Type B pancreatic cell (in vitro differentiated cells): ENCODE measurements around the gene PDE4B. TPM values are rescaled to one million over a fixed set of nuclear protein-coding genes. Genes with fewer than 3 reads are reported as not detected.

Source experiments
- DNase-seq: peaks from one replicate; pipeline ENCODE4 v3.0.0; 2021; ENCODE audit warnings: mixed read lengths; ENCODE audit not compliant: unreplicated experiment; ENCODE audit errors: extremely low spot score
- H3K27ac Mint-ChIP-seq: 2 replicates; pipeline ENCODE4 v1.8.0; 2021; ENCODE audit warnings: mild to moderate bottlenecking, mixed read lengths
- H3K27me3 Mint-ChIP-seq: 2 replicates; pipeline ENCODE4 v1.8.0; 2021; ENCODE audit warnings: mixed read lengths
- H3K36me3 Mint-ChIP-seq: 2 replicates; pipeline ENCODE4 v1.8.0; 2021; ENCODE audit warnings: mixed read lengths
- H3K4me1 Mint-ChIP-seq: one replicate; pipeline ENCODE4 v1.8.0; 2021; ENCODE audit warnings: mixed read lengths; ENCODE audit not compliant: unreplicated experiment
- H3K4me3 Mint-ChIP-seq: 2 replicates; pipeline ENCODE4 v1.8.0; 2021; ENCODE audit warnings: mild to moderate bottlenecking, mixed read lengths
- H3K9me3 Mint-ChIP-seq: 2 replicates; pipeline ENCODE4 v1.8.0; 2021; ENCODE audit warnings: mixed read lengths
- total RNA-seq: library from RNA; stranded (reverse); gene quantifications from 2 replicates; pipeline ENCODE4 v1.2.1, GENCODE V29; 2021; ENCODE audit warnings: low replicate concordance
- TF ChIP-seq, protein P1 (sequence below): fragments of 200-600 bp; sonication (generic); conservative IDR thresholded peaks from 2 replicates; pipeline ENCODE4 v1.5.0; 2021; ENCODE audit warnings: antibody characterized with exemption, mild to moderate bottlenecking

Gene PDE4B
- total RNA-seq, 1 donor from 2014 or later: 4.7 TPM

DNA sequence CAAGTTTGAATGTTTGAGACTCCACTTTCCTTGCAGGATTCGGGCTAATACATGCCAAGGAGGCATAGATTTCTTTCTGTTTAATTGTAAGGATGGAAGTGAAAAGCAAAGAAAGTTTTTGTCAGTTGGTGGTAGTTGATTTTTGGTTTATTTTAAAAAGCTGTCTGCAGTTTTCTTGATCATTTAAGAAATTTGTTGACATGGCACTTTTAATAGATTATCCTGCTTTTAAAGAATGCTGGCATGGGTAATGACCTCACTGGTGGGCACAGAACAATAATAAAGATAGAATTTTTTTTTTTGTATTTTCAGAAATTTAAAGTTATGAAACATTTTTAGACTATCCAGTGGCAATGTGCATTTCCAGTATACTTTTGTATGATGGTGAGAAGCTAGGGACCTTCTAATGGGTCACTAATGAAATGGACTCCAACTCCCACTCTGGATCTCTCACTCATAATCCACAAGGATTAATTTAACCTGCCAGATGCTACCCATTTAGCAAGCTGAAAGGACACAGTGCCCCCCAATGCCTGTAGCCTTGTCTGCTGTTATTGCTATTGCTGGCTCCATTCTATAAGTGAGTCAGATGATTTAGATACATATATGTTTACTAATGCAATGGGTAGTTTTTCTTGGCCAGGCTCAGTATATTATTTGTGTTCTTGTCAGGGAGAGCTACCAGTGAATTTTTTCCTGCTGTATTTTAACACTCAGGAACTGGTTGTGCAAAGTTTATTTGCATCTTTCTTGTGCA, 551.1 kb downstream of the PDE4B start:
- Mint-ChIP-seq H3K27me3 (no peaks in the 10 kb centered on the region), H3K4me1 (peaks cover 5% of the 10 kb centered on the region), H3K27ac (no peak overlapping the region), H3K4me3 (no peak overlapping the region), H3K9me3 (peaks cover 7% of the 10 kb centered on the region), H3K36me3 (no peaks in the 10 kb centered on the region)
- no peak for DNase-seq
- TF ChIP-seq, protein P1, sequence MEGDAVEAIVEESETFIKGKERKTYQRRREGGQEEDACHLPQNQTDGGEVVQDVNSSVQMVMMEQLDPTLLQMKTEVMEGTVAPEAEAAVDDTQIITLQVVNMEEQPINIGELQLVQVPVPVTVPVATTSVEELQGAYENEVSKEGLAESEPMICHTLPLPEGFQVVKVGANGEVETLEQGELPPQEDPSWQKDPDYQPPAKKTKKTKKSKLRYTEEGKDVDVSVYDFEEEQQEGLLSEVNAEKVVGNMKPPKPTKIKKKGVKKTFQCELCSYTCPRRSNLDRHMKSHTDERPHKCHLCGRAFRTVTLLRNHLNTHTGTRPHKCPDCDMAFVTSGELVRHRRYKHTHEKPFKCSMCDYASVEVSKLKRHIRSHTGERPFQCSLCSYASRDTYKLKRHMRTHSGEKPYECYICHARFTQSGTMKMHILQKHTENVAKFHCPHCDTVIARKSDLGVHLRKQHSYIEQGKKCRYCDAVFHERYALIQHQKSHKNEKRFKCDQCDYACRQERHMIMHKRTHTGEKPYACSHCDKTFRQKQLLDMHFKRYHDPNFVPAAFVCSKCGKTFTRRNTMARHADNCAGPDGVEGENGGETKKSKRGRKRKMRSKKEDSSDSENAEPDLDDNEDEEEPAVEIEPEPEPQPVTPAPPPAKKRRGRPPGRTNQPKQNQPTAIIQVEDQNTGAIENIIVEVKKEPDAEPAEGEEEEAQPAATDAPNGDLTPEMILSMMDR: no peak

DNA sequence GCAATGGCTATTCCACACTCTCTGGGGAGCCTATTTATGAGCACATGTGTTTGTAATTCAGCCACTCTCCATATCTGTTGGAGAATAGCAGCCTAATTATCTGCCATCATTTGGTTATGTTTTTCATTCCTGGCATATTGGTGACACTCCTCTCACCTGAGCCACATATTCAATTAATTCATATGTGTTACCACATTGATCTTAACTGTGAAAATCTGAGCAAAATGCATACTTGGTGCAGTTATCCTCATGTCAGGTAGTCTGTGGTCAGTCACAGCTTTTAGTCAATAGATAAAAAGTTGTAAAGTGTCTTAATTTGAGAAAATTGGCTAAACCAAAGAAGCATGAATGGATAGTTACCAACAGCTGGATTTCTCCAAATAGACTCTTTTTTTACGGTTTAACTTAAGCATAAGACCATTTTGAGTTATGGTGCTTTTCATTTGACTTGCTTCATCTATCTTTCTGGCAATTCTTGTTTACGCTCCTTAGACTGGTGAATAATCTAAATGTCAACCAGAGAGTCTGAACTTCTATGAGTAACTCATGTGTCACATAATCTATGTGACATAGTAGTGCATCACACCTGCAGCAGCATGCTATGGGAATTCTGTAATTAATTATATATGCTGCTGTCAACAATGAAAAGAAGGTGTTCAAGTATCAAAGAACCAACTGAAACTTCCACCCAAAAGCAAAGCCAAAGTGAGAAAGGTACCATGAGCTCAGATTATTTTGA, 553.5 kb downstream of the PDE4B start:
- H3K27me3 Mint-ChIP-seq: peaks cover 4% of the 10 kb centered on the region
- DNase-seq: no peak
- TF ChIP-seq, protein P1: no peak
- H3K4me3 Mint-ChIP-seq: no peak overlapping the region
- H3K36me3 Mint-ChIP-seq: no peaks in the 10 kb centered on the region
- H3K9me3 Mint-ChIP-seq: peaks cover 7% of the 10 kb centered on the region
- peaks cover 5% of the 10 kb centered on the region for H3K4me1 Mint-ChIP-seq
- H3K27ac Mint-ChIP-seq: no peak overlapping the region

DNA sequence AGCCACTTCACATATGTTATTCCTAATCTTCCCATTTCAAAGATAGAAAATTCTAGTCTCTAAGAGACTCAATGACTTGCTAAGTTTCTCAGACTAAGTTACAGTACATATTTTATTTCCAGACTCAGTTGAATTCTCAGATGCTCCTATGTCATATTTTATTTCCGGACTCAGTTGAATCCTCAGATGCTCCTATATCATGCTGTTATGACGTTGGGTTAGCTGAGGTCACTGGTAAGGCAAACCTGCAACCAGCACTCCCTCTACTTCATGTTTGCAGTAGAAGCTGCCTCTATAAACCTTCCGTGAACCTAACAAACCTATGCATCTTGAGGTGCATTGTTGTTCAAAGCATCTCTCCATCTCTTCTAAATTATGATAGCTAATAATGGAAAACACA, 554.2 kb downstream of the PDE4B start:
- H3K27ac Mint-ChIP-seq: no peak overlapping the region
- TF ChIP-seq, protein P1: no peak
- peaks cover 5% of the 10 kb centered on the region for H3K4me1 Mint-ChIP-seq
- no peak overlapping the region for H3K4me3 Mint-ChIP-seq
- no peak for DNase-seq
- no peaks in the 10 kb centered on the region for H3K36me3 Mint-ChIP-seq
- H3K9me3 Mint-ChIP-seq: peaks cover 7% of the 10 kb centered on the region
- H3K27me3 Mint-ChIP-seq: peaks cover 4% of the 10 kb centered on the region

DNA sequence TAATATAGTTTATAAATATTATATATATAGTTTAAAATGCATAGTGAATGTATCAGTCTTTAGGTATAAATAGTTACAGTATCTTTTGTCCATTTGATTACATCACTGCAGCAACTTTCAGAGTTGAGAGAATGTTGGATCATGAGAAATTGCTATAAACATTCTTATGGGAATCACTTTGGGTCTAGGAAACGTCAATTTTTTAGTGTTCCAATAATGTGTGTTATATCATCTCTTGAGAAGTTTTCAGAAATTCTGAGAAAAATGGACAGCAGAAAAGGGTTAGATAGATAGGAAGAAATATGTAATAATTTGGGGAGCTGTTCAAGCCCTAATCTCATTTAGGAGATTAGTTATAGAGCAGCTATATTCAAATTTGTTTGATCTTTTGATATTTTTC, 556.1 kb downstream of the PDE4B start:
- peaks cover 22% of the 10 kb centered on the region for H3K4me1 Mint-ChIP-seq
- TF ChIP-seq, protein P1: no peak
- H3K9me3 Mint-ChIP-seq: peaks cover 7% of the 10 kb centered on the region
- no peak overlapping the region for H3K27ac Mint-ChIP-seq
- peaks cover 12% of the 10 kb centered on the region for H3K27me3 Mint-ChIP-seq
- no peak overlapping the region for H3K4me3 Mint-ChIP-seq
- H3K36me3 Mint-ChIP-seq: no peaks in the 10 kb centered on the region
- DNase-seq: no peak

DNA sequence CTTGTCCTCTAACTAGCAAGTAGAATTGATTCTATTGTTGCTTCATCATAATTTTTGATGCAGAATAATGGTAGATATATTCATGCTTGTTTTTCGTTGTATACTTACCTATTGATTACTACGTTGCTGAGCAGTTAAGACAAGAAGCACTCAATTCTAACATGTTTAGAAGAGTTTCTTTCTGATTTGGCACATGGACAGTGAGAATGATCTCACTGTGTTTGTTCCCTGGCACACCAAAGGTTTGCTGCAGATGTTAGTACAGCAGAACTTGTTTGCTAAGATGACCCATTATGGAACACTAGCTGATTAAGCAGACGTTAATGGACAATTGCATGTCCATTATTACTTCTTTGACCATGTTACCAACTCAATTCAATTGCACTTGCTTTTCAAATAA, 556.5 kb downstream of the PDE4B start:
- Mint-ChIP-seq H3K4me1 (peaks cover 23% of the 10 kb centered on the region), H3K36me3 (no peaks in the 10 kb centered on the region), H3K9me3 (peaks cover 7% of the 10 kb centered on the region), H3K27me3 (peaks cover 12% of the 10 kb centered on the region), H3K4me3 (no peak overlapping the region), H3K27ac (no peak overlapping the region)
- TF ChIP-seq, protein P1: no peak
- DNase-seq: no peak
